Non-pigmented ciliary epithelial cell (primary cell): ENCODE data around the gene ADAMTS1.
A peak's percentile ranks its signal among the peaks of the same experiment; 100 is the strongest.

Experiments used
- DNase-seq: peaks from one replicate; pipeline ENCODE4 v3.0.0-alpha.2; 2010; ENCODE audit warnings: low read depth

ADAMTS1 gene

GRCh38 chr21:26844258-26845065 is 747 bp downstream of the ADAMTS1 start:
- no peak for DNase-seq

GRCh38 chr21:26843933-26844257 is 1.3 kb downstream of the ADAMTS1 start:
- DNase-seq, result no peak

GRCh38 chr21:26842974-26843932 is 2.0 kb downstream of the ADAMTS1 start:
- DNase-seq, result peak; percentile 90

GRCh38 chr21:26842300-26842699 is 2.9 kb downstream of the ADAMTS1 start:
- DNase-seq, result no peak

- DNase-seq, result no peak
Observed at GRCh38 chr21:26840912-26841311, 4.3 kb downstream of the ADAMTS1 start.

- no peak for DNase-seq
Observed at GRCh38 chr21:26840201-26840600, 5.0 kb downstream of the ADAMTS1 start.

- no peak for DNase-seq
Observed at GRCh38 chr21:26837539-26837938, 7.7 kb downstream of the ADAMTS1 start.

GRCh38 chr21:26836528-26836927 is 8.7 kb downstream of the ADAMTS1 start:
- no peak for DNase-seq

- no peak for DNase-seq
Observed at GRCh38 chr21:26835714-26836265, 9.4 kb downstream of the ADAMTS1 start.

- no peak for DNase-seq
Observed at GRCh38 chr21:26835027-26835713, 10.0 kb downstream of the ADAMTS1 start.

- DNase-seq, result no peak
Observed at GRCh38 chr21:26834181-26834905, 10.9 kb downstream of the ADAMTS1 start.

- no peak for DNase-seq
Observed at GRCh38 chr21:26833460-26833939, 11.7 kb downstream of the ADAMTS1 start.

- DNase-seq, result no peak
Observed at GRCh38 chr21:26833011-26833410, 12.2 kb downstream of the ADAMTS1 start.

- no peak for DNase-seq
Observed at GRCh38 chr21:26832546-26832945, 12.7 kb downstream of the ADAMTS1 start.

GRCh38 chr21:26826801-26827200 is 18.4 kb downstream of the ADAMTS1 start:
- no peak for DNase-seq

- DNase-seq, result no peak
Observed at GRCh38 chr21:26820509-26820908, 24.7 kb downstream of the ADAMTS1 start.

- no peak for DNase-seq
Observed at GRCh38 chr21:26819740-26820324, 25.4 kb downstream of the ADAMTS1 start.

GRCh38 chr21:26818906-26819305 is 26.3 kb downstream of the ADAMTS1 start:
- no peak for DNase-seq

- DNase-seq, result no peak
Observed at GRCh38 chr21:26815197-26815596, 30.0 kb downstream of the ADAMTS1 start.

- DNase-seq, result no peak
Observed at GRCh38 chr21:26814386-26814785, 30.8 kb downstream of the ADAMTS1 start.

- DNase-seq, result no peak
Observed at GRCh38 chr21:26813426-26813998, 31.7 kb downstream of the ADAMTS1 start.
